NCI-H2227 (cell line): ENCODE data around the gene POU2F1.
A peak's percentile ranks its signal among the peaks of the same experiment; 100 is the strongest.

Experiments used
- DNase-seq: peaks from one replicate; lab custom pipeline; 2025; ENCODE audit not compliant: unreplicated experiment; lab: John Stamatoyannopoulos, UW

The POU2F1 gene

DNA sequence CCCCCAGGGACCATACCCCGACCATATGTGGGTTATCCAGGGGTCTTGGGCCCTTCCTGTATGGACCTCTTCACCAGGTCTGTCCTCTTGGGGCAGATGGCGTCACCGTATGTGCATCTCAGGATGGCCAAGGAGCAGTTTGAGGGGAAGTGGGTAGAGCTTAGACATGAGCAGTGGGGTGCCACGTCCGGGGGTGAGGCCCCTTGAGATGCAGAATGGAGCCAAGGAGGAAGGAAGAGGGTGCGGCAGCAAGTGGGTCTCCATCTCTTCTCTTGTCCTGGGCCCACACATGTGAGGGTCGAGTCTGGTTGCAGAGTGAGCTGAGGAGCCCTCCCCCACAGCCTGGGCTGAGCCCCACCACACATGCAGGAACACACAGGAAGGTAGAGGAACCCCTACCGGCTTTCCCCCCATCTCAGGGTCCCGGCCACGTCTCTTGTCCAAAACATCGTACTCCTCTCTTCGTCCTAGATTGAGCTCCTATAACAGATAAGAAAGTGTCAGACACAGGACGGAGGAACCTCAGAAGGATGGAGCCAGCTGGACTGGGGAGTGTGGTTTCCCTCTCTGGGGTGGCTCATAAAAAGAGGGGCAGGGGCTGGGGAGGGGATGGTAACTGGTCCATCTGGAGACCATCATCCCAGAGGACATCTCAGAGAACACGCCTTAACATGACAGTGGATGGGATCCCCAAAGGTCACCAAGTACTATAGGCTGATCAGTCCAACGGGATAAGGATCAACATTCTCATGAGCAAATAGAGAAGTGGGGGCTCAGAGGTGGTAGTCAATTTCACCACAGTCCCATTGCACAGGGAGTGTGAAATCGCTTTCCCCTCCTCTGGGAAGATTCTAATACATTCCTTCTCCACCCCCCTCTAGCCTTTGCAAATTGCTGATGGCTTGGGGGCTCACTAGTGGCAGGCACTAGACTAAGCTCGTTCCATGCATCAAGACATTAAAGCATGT is 217.8 kb downstream of the POU2F1 start:
- no peak for DNase-seq

DNA sequence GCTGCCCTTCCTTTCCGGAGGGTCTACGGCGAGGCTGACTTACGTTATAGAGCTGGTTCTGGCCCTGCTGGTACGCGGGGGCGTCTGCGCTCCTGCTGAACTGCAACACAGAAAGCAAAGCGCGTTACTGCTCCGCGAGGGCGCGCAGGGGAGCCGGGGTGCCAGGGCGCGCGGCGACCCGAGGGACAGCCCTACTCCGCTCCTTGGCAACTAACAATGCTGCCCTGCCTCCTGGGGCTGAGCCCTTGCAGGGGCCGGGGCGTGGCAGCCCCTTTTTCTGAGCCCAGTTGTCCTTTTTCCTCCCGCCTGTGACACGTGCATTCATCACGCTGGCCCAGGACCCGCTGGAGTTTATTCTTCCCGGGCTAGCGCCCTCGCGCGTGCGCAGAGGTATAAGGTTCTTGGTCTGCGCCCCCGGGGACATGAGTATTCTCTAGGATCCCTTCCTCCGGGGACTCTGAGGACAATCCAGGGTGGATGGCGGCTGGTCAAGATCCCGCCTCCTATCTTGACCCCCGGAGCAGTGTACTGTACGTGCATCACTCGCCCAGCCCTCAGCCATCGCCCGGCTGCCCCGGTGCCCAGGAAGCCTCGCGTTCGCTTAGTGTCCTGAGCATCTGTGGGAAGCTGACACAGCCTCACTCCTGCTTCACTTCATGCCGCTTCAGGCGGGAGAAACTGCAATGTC is 218.8 kb downstream of the POU2F1 start:
- DNase-seq, result peak; percentile 50

DNA sequence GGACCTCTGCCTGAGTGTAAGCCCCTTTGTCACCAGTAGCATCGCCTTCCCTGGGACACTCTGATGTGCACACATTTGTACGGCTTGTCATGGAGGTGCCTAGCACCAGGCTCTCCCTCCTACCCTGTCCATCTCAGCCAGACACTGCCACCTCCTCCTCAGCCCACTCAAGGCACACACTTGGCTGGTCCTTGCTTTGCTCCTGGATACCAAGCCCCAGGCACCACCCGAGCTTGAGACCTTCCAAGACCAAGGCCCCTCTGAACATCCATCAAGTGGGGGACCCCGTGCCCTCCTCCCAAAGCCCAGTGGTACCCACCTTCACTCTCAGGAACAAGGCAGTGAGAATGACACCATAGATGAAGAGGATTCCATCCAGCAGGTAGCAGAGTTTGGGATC is 219.7 kb downstream of the POU2F1 start:
- DNase-seq, result no peak

DNA sequence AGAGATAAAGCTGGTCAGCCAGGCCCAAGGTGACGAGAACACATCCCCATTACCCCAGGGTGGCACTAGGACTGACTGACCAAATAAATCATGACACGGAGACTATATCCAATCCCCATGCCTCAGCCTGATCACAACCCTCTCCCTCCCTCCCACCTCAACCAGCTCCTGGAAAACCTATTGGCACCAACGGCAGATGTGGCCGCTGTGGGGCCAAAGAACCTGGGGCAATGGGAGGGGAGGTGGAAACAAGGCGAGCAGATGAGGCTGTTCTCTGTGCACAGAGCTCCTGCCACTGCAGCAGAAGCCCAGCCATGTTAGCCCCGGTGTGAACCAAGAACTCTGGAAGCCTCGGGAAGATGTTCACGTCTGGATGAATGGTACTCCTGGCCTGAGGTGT is 220.1 kb downstream of the POU2F1 start:
- no peak for DNase-seq

DNA sequence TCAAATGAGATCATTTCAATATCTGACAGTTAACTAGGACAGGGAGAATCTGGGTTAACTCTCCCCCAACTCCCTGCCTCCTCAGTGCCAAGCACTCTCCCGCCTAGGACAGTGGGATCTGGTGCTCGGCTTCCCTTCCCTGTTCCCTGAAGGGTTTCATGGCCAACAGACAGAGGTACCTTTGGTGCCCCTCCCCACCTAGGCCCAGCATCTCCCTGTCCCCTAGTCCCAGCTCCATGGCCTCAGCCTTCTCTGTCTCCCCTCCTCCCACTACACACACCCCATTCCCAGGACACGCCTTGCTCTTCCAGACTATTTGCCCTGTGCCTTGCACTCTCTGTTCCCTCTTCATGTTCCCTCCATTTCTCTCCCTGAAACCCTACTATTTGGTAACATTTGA is 220.5 kb downstream of the POU2F1 start:
- DNase-seq, result no peak

DNA sequence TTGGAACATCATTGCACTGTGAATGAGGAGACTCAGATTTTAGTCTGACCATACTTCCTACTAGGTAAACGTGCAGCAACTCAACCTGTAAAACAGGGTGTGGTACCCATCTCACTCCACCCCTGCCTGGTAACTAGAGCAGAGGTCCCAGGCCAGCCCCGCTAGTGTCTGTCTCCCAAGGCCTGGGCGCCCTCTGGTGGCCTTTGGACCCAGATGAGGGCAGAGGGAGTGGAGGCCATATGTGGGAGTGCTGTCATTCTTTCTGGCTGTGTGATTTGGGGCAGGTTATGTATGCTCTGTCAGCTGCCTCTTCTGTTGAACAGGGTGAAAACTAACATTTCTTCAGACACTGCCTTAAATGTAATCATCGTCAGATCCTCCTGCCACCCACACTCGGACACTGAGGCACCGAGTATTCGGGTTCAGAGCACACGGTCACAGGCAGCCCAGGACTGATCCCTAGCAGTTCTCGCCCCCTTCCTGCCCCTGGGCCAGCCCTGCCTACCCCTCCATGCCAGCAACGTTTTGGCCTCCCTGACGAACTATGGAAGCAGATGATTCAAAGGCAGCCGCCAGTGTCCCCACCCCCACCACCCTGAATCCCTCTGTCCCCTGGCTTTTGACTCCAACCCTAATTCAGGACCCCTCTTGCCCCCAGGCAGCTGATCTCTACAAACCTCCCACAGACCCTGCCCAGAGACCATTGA is 221.6 kb downstream of the POU2F1 start:
- DNase-seq, result peak; percentile 64

DNA sequence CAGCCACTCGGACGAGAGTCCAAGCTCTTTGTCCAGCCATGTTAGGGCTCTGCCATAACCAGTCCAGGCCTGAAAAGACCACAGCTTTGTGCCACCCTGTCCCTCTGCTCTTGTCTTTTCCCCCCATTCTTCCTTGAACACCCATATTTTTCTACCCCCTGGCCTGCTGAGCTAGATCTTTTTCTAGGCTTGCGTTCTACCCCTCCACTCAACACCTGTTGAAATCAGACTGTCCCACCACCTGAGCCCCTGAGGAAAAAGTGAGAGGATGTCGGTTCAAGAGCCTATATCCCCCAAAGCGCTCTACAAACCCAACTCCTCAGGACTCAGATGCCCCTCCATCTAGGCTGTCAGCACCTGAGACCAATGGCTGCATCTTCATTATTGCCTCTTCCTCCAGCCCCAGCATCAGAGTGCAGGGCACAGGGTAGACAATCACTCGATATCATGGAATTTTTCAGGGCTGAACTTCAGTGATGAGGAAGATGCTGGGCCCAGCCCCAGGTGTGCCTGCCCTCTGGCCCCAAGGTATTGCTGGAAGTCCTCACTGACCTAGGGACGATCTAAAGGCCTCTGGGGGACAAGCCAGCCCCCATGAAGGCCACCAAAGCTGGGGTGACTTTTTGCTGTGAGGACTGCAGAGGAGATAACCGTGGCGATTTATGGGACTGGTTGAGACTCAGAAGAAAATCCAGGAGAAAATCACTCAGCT is 222.3 kb downstream of the POU2F1 start:
- DNase-seq, result no peak

DNA sequence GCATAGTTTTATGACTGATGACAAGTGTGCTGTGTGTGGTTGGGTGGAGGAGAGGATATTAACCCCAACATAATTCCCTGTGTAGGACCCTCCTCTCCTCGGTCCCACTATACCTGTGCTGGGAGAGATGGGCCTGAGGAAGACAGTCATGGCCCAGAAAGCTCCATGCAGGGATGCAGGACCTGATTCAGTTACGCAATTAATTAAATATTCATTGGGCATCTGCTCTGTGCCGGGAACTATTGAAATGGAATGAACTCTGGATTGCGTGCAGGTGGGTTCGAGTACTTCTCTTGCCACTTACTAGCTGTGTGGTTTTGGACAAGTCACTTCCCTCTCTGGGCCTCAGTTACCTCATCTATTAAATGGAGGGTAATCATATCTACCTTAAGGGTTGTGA is 223.1 kb downstream of the POU2F1 start:
- no peak for DNase-seq

DNA sequence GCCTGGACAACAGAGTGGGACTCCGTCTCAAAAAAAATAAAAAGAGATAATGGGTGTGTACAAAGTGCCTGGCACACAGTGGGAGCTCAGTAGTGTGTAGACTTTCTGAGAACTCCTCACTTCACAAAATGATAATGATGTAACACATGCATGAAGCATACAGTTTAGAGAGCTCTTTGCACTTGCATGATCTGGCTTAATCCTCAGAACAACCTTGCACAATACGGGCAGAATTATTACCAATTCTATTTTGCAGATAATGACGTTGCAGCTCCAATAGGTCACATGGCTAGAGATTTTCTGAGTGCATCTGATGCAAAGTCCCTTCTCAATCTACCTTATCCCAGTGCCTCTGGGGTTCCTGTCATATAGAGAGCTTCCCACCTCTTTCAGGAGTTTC is 226.3 kb downstream of the POU2F1 start:
- DNase-seq, result no peak

DNA sequence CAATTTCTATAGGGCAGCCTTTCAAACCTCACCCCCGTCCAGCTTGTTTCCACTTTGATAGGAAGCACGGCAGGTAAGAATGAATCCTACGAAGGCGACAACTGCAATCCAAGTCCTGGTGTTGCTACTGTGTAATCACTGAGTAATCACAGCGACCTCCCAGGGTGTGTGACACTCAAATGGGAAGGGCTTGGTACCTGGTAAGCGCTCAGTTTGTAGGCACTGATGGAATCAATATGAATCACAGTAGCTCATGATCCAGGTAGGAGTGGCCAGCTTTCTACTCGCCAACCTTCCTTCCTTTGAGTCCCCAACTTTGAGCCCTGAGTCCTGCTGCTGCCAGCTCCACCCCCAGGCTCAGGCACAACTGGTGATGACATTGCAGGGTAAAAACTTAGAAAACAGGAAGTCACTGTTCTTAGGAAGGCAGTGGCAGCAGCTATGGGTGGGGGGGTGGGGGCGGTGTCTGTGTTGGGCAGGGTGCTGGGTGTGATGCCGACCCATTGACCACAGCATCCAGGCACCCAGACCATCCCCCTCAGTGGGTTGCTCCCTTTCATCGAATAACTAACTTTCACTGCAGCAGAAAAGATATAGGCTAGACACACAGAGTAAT is 226.9 kb downstream of the POU2F1 start:
- no peak for DNase-seq

DNA sequence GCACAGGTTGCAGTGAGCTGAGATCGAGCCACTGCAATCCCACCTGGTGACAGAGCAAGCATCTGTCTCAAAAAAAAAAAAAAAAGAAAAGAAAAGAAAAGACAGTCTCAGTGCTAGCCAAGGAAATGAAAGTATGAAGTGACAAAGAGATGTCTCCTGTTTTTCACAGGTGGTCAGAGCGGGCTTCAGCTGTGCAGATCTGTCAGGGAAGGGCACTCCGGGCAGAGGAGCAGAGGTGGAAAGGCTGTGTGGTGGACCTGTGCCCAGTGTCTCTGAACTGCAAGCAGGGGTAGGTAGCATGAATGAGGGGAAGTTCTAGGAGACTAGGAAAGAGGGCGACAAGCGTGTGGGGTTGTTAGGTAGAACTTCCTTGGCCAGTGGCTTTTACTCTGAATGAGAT is 230.2 kb downstream of the POU2F1 start:
- DNase-seq, result no peak

DNA sequence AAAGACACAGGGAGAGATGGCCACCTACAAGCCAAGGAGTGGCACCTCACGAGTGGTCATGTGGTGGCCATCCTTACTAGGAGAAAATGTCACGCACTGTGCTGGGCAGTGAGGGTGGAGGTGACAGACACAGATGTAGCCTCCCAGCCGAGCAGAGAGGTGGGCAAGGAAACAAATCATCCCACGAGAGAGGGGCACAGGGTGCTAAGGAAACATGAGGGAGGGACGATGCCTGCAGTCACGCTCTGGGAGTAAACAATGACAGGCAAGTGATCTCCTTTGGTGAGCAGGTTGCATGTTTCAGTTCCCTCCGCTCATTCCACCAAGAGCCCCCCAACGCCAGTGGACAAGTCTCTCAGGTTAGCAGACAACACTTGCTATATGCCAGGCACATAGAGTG is 231.8 kb downstream of the POU2F1 start:
- no peak for DNase-seq

DNA sequence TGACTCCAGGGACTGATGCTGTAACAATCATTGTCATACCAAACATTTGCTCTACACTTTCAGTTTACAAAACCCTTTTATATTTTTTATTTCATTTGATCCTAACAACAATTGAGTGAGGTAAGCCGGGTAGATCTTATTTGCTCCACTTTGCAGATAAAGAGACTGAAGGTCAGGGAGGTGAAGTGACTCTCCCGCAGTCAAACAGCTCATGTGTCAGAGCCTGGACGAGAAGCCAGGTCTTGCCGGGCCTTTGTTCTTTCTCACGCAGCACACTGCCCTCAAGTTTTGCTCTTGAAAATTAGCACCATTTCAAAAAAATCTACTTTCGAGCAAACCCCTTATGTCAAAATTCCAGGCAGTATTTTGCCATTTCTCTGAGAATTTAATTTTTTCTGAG is 232.4 kb downstream of the POU2F1 start:
- no peak for DNase-seq

DNA sequence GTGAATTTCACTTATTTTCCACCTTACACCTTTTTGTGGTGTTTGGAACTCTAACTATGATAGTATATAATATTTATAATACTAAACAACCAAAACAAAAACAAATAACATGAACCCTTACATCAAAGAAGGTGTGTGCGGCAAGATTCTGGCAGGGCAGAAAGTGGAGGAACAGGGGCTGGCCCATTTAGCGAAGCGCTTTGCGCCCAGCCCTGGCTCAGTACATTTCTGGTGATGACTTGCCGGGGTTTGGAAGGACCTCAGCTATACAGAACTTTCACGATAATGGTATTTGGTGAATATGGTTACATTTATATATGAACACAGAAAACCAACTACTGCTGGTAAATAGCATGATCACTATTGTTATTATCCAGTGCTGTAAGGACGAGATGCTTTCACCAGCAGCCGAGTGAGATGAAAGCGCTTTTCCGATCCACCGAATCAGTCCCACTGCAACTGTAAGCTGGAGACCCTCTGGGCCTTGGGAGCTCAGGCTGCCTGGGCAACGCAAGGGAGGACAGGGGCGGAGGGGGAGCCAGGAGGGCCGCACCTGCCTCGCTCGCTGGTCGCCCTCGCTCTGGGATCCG is 233.7 kb downstream of the POU2F1 start:
- DNase-seq, result peak; percentile 78

DNA sequence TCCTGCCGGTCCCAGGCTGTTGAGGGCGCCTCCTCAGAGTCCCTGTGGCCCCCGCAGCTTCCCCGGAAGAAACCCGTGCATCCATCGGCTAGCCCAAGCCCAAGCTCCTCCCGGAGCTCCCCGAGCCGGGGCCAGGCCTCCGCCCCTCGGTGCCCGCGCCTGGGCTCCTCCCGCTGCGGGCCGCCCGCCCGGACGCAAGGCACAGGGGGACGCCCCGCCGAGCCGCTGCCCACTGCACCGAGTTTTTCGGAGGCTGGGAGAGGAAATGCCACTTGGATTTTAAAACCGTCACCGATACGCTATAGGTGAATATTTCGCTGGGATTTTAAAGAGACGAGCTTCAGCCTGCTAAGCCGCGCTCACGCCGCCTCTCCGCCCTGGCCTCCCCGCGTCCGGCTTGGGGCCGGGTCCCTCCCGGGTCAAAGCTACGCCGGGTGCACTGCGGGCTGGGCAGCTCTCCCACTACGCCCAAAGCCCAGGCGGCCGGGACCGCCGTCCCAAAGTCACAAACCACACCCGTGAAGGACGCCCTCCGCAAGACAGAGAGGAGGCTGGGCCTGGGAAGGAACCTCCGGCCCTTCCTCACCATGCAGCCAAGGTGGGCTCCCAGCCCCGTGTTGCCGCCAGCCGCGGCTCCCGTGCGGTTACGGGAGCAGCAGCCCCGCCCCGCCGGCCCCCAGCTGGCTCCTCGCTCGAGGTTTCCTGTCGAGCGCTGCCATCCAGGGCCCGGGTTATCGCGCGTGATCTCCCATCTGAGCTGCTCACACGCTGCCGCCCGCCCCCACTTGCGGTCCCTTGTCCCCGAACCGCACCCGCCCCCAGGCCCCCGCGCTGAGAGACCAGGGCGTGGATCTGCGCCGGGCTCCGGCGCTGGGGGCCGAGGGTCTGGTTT is 234.5 kb downstream of the POU2F1 start:
- peak; percentile 78 for DNase-seq

DNA sequence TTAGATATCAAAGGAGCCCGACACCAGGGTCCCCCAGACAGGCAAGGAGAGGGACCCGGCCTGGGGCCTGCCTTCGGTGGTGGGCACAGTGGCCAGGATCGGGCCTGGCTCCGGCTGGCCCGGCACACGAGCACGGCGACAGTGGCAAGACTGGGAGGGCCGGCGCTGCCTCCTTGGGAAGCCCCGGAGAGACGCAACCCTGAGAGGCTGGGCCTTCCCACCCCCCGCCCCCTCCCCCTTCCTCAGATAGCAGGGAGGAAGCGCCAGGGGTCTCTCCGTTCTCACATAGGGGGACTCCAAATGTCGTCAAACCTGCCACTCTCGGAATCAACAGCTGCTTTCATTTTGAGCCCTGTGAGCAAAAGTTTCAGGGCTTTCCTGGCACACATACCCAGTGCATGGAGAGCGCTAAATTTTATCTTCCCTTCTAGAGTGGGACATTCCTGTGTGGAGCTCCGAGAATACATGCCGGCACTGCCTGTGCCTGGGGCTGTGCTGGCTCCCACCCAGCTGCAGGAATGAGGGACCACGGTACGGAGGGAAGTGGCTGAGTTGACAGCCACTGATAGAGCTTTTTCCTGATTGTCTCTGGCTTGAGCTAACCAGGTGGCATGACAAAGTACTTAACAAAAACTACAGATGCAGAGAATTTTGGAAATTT is 235.2 kb downstream of the POU2F1 start:
- peak; percentile 66 for DNase-seq

DNA sequence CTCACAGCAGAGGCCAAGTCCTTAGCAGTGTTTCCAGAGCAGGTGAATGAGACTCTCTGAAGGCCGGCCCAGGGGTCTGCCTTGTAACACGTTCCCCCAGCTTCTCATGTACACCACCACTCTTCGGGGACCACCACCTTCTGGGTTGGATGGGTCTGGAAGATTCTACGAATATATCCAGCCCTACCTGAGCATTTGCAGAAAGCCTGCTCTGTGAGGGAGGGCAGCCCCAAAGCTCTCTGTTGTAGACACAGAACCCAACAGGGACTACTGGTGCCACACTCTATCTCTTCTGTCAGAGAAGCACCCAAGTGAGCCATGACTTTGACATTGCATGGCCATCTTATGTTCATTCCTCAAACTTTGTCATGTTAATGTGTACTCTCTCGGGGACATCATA is 235.8 kb downstream of the POU2F1 start:
- DNase-seq, result no peak

DNA sequence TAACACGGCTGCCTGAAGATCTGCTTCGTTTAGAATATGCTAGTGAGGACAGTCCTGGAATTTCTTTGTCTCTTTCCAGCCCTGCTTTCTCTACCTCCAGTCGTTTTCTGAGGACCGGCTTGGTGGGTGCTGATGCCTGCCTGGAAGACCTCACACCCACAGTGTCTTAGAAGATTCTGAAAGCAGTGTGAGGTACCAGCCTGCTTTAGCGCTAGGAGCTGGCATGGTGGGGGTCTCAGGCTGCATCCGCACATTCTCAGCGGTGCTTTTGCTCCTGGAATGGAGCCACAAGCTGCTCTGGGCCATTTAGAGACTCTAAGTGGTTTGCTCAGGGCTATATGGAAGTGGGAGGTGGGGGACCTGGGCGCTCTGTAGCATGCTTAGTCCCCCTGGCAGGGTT is 236.2 kb downstream of the POU2F1 start:
- DNase-seq, result no peak
